ENCODE data around the gene CLIP2. TPM values are rescaled to one million over a fixed set of nuclear protein-coding genes. Genes with fewer than 3 reads are reported as not detected.

Gene CLIP2
- total RNA-seq, 1 donor from 2014 or later: 26.5 TPM

- Mint-ChIP-seq H3K36me3 (ENCODE audit: low read depth) (no peaks in the 10 kb centered on the region), H3K27me3 (ENCODE audit: low read depth) (no peaks in the 10 kb centered on the region), H3K4me1 (peaks cover 16% of the 10 kb centered on the region), H3K9me3 (no peaks in the 10 kb centered on the region), H3K4me3 (no peak overlapping the region), H3K27ac (ENCODE audit: unreplicated experiment) (no peak overlapping the region)
- TF ChIP-seq, protein P1, sequence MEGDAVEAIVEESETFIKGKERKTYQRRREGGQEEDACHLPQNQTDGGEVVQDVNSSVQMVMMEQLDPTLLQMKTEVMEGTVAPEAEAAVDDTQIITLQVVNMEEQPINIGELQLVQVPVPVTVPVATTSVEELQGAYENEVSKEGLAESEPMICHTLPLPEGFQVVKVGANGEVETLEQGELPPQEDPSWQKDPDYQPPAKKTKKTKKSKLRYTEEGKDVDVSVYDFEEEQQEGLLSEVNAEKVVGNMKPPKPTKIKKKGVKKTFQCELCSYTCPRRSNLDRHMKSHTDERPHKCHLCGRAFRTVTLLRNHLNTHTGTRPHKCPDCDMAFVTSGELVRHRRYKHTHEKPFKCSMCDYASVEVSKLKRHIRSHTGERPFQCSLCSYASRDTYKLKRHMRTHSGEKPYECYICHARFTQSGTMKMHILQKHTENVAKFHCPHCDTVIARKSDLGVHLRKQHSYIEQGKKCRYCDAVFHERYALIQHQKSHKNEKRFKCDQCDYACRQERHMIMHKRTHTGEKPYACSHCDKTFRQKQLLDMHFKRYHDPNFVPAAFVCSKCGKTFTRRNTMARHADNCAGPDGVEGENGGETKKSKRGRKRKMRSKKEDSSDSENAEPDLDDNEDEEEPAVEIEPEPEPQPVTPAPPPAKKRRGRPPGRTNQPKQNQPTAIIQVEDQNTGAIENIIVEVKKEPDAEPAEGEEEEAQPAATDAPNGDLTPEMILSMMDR (conservative IDR thresholded peaks at IDR 0.05): no peak
- DNase-seq (ENCODE audit: low read depth, low spot score): no peak
Measured at GRCh38 chr7:74277636-74278035, 11.6 kb upstream of the CLIP2 start.

DNA sequence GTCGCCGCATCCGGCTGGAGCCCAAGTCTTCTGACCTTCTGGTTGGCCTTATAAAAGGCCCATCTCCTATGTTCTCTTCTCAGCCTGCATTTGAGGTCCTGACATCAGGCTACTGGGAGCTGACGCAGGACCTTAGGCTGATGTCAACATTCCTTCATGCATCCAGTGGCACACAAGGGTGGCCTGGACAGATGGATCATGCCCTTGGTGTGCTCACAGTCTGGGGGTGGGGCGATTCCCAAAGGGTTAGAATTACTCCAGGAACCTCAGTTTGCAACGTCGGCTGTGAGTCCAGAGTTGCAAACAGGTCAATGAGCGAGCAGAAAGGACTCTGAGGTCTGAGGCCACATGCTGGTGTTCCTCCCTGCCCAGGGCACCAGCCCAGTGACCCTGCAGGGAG is 8.2 kb upstream of the CLIP2 start:
- Mint-ChIP-seq H3K27ac (ENCODE audit: unreplicated experiment) (no peak overlapping the region), H3K36me3 (ENCODE audit: low read depth) (no peaks in the 10 kb centered on the region), H3K4me3 (no peak overlapping the region), H3K27me3 (ENCODE audit: low read depth) (peaks cover 9% of the 10 kb centered on the region), H3K4me1 (peaks cover 14% of the 10 kb centered on the region), H3K9me3 (no peaks in the 10 kb centered on the region)
- no peak for DNase-seq (ENCODE audit: low read depth, low spot score)
- TF ChIP-seq, protein P1 (conservative IDR thresholded peaks at IDR 0.05): no peak

DNA sequence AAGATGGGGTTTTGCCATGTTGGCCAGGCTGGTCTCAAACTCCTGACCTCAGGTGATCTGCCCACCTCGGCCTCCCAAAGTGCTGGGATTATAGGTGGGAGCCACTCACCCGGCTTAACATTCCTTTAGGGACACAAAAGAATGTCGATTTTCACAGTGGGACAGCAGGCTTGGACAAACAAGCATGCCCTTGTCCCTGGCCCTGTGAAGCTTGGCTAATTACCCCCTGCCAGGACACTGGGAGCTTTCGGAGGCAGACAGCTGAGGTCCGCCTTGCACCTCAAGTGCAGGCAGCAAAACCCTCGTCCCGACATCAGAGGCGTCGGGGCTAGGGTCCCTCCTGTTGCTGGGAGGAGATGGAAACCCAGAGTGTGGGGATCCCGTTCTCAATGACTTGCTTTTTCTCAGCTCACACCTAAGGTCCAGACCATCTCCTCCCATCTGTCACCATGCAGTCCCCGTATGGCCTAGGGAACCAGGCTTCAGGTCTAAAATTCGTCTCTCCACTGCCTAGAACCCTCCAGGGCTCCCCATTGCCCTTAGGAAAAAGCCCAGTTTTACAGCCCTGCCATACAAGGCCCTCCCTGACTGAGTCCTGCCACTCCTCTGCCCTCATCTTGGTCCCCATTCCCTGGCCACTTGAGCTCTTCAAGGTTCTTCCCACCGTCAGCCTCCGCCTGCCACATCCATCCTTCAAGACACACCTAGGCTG is 6.3 kb upstream of the CLIP2 start:
- Mint-ChIP-seq H3K9me3 (no peaks in the 10 kb centered on the region), H3K36me3 (ENCODE audit: low read depth) (no peaks in the 10 kb centered on the region), H3K4me1 (peaks cover 15% of the 10 kb centered on the region), H3K27ac (ENCODE audit: unreplicated experiment) (no peak overlapping the region), H3K27me3 (ENCODE audit: low read depth) (peaks cover 14% of the 10 kb centered on the region), H3K4me3 (peak overlapping the region; percentile 38)
- DNase-seq (ENCODE audit: low read depth, low spot score): no peak
- TF ChIP-seq, protein P1 (conservative IDR thresholded peaks at IDR 0.05): no peak

GRCh38 chr7:74283858-74284447 is 5.3 kb upstream of the CLIP2 start:
- TF ChIP-seq, protein P1 (conservative IDR thresholded peaks at IDR 0.05): no peak
- Mint-ChIP-seq H3K36me3 (ENCODE audit: low read depth) (no peaks in the 10 kb centered on the region), H3K4me1 (peaks cover 25% of the 10 kb centered on the region), H3K9me3 (no peaks in the 10 kb centered on the region), H3K27ac (ENCODE audit: unreplicated experiment) (peak overlapping the region; percentile 67), H3K27me3 (ENCODE audit: low read depth) (peaks cover 25% of the 10 kb centered on the region), H3K4me3 (peak overlapping the region; percentile 47)
- DNase-seq (ENCODE audit: low read depth, low spot score): no peak

- H3K27ac Mint-ChIP-seq (ENCODE audit: unreplicated experiment): no peak overlapping the region
- H3K9me3 Mint-ChIP-seq: no peaks in the 10 kb centered on the region
- peaks cover 26% of the 10 kb centered on the region for H3K27me3 Mint-ChIP-seq (ENCODE audit: low read depth)
- H3K36me3 Mint-ChIP-seq (ENCODE audit: low read depth): no peaks in the 10 kb centered on the region
- H3K4me3 Mint-ChIP-seq: no peak overlapping the region
- TF ChIP-seq, protein P1 (conservative IDR thresholded peaks at IDR 0.05): no peak
- H3K4me1 Mint-ChIP-seq: peaks cover 21% of the 10 kb centered on the region
- no peak for DNase-seq (ENCODE audit: low read depth, low spot score)
Measured at GRCh38 chr7:74284781-74285259, 4.4 kb upstream of the CLIP2 start.
